NCI-H345 treated with DMSO at 0.1 percent for 48 hours (cell line): ENCODE measurements around the gene ZBTB16.
A peak's percentile ranks its signal among the peaks of the same experiment; 100 is the strongest.

Experiments
- DNase-seq: peaks from one replicate; lab custom pipeline; 2025; ENCODE audit not compliant: unreplicated experiment; lab: John Stamatoyannopoulos, UW

Gene ZBTB16

GRCh38 chr11:114180301-114181055 is 121.0 kb downstream of the ZBTB16 start:
- peak; percentile 43 for DNase-seq

- no peak for DNase-seq
These were observed 121.7 kb downstream of the ZBTB16 start for GRCh38 chr11:114181195-114181594.

- no peak for DNase-seq
These were observed 122.2 kb downstream of the ZBTB16 start for GRCh38 chr11:114181752-114182151.

GRCh38 chr11:114182471-114183043 is 123.0 kb downstream of the ZBTB16 start:
- no peak for DNase-seq

- DNase-seq: no peak
These were observed 123.6 kb downstream of the ZBTB16 start for GRCh38 chr11:114183044-114183511.

- DNase-seq: no peak
These were observed 125.9 kb downstream of the ZBTB16 start for GRCh38 chr11:114185436-114185835.

GRCh38 chr11:114187173-114187572 is 127.7 kb downstream of the ZBTB16 start:
- DNase-seq: no peak

GRCh38 chr11:114188851-114189570 is 129.5 kb downstream of the ZBTB16 start:
- DNase-seq: no peak

- no peak for DNase-seq
These were observed 131.1 kb downstream of the ZBTB16 start for GRCh38 chr11:114190630-114191029.

- no peak for DNase-seq
These were observed 132.4 kb downstream of the ZBTB16 start for GRCh38 chr11:114191893-114192292.

- peak; percentile 36 for DNase-seq
These were observed 133.4 kb downstream of the ZBTB16 start for GRCh38 chr11:114192841-114193389.

- no peak for DNase-seq
These were observed 134.5 kb downstream of the ZBTB16 start for GRCh38 chr11:114193730-114194679.

GRCh38 chr11:114194702-114195101 is 135.2 kb downstream of the ZBTB16 start:
- DNase-seq: no peak

- DNase-seq: no peak
These were observed 135.6 kb downstream of the ZBTB16 start for GRCh38 chr11:114195151-114195550.

GRCh38 chr11:114195981-114196731 is 136.6 kb downstream of the ZBTB16 start:
- no peak for DNase-seq

GRCh38 chr11:114196997-114197703 is 137.6 kb downstream of the ZBTB16 start:
- no peak for DNase-seq

- no peak for DNase-seq
These were observed 138.4 kb downstream of the ZBTB16 start for GRCh38 chr11:114197799-114198500.

GRCh38 chr11:114199051-114199450 is 139.5 kb downstream of the ZBTB16 start:
- DNase-seq: no peak
